Panc1 (cell line): ENCODE data around the gene DOK5.
"Not testable (repeated sequence)": the region's sequence is repeated elsewhere in the genome, so short reads cannot be mapped to it uniquely, and the experiment has no call there.

Source experiments
- TF ChIP-seq, protein P1 (sequence below): fragments of 450-650 bp; IDR thresholded peaks from 2 replicates; pipeline ENCODE4 v1.5.1; 2017; ENCODE audit warnings: mild to moderate bottlenecking
- TF ChIP-seq, protein P2 (sequence below), 2 experiments: IDR thresholded peaks; 2 replicates each; pipeline ENCODE4 v1.6.1; 2011 to 2012; ENCODE audit warnings: low read depth in 2 of 2, control low read depth in 1 of 2, low read length in 1 of 2, mild to moderate bottlenecking in 1 of 2, moderate library complexity in 1 of 2; ENCODE audit not compliant: insufficient read depth in 1 of 2

DNA sequence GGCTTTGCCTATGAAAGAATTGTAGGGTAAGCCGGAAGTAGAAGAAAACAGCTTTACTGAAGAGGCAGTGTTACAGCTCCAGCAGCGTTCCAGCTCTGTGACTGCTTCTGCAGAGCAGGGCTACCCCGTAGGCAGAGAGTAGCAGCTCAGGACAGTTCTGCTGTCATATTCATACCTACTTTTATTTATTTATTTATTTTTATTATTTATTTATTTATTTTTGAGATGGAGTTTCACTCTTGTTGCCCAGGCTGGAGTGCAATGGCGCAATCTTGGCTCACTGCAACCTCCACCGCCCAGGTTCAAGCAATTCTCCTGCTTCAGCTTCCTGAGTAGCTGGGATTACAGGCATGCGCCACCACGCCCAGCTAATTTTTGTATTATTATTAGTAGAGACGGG is 39.0 kb upstream of the DOK5 start:
- TF ChIP-seq, protein P1, sequence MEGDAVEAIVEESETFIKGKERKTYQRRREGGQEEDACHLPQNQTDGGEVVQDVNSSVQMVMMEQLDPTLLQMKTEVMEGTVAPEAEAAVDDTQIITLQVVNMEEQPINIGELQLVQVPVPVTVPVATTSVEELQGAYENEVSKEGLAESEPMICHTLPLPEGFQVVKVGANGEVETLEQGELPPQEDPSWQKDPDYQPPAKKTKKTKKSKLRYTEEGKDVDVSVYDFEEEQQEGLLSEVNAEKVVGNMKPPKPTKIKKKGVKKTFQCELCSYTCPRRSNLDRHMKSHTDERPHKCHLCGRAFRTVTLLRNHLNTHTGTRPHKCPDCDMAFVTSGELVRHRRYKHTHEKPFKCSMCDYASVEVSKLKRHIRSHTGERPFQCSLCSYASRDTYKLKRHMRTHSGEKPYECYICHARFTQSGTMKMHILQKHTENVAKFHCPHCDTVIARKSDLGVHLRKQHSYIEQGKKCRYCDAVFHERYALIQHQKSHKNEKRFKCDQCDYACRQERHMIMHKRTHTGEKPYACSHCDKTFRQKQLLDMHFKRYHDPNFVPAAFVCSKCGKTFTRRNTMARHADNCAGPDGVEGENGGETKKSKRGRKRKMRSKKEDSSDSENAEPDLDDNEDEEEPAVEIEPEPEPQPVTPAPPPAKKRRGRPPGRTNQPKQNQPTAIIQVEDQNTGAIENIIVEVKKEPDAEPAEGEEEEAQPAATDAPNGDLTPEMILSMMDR: not testable (repeated sequence)
- TF ChIP-seq, protein P2, sequence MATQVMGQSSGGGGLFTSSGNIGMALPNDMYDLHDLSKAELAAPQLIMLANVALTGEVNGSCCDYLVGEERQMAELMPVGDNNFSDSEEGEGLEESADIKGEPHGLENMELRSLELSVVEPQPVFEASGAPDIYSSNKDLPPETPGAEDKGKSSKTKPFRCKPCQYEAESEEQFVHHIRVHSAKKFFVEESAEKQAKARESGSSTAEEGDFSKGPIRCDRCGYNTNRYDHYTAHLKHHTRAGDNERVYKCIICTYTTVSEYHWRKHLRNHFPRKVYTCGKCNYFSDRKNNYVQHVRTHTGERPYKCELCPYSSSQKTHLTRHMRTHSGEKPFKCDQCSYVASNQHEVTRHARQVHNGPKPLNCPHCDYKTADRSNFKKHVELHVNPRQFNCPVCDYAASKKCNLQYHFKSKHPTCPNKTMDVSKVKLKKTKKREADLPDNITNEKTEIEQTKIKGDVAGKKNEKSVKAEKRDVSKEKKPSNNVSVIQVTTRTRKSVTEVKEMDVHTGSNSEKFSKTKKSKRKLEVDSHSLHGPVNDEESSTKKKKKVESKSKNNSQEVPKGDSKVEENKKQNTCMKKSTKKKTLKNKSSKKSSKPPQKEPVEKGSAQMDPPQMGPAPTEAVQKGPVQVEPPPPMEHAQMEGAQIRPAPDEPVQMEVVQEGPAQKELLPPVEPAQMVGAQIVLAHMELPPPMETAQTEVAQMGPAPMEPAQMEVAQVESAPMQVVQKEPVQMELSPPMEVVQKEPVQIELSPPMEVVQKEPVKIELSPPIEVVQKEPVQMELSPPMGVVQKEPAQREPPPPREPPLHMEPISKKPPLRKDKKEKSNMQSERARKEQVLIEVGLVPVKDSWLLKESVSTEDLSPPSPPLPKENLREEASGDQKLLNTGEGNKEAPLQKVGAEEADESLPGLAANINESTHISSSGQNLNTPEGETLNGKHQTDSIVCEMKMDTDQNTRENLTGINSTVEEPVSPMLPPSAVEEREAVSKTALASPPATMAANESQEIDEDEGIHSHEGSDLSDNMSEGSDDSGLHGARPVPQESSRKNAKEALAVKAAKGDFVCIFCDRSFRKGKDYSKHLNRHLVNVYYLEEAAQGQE (IDR thresholded peaks at IDR 0.05; ENCODE audit: insufficient read depth in 1 of 2, low read depth in 2 of 2, low read length in 1 of 2): not testable (repeated sequence)
